K562 (cell line): Measurements from ENCODE around the gene RGPD4.

Experiments
- CXXC5 ChIP-seq: fragments of 250-450 bp; sonication (Bioruptor Pico); IDR thresholded peaks from 2 replicates; pipeline ENCODE4 v1.8.0; 2022; ENCODE audit warnings: inconsistent platforms, mild to moderate bottlenecking, moderate library complexity
- GATA2 ChIP-seq: sonication (generic); formaldehyde crosslinking; IDR thresholded peaks from 2 replicates; pipeline ENCODE4 v1.4.0; 2020; ENCODE audit warnings: mild to moderate bottlenecking, missing genetic modification reagents
- NRF1 ChIP-seq, 2 experiments: fragments of 450-650 bp; IDR thresholded peaks in 1 of 2; conservative IDR thresholded peaks in 1 of 2; 2 replicates each; pipeline ENCODE4 v1.6.1; 2014; ENCODE audit warnings: mild to moderate bottlenecking in 2 of 2
- TF ChIP-seq, protein P1 (sequence below), 3 experiments: IDR thresholded peaks in 2 of 3; conservative IDR thresholded peaks in 1 of 3; 2 replicates each; pipeline ENCODE4 v1.5.1; 2011 to 2012; ENCODE audit warnings: low read length in 3 of 3, mild to moderate bottlenecking in 3 of 3, control low read depth in 2 of 3, improper control_type of control experiment in 1 of 3, inconsistent platforms in 1 of 3, low read depth in 1 of 3, mixed read lengths in 1 of 3, moderate library complexity in 1 of 3; ENCODE audit not compliant: insufficient read depth in 2 of 3
- TF ChIP-seq, protein P2 (sequence below): fragments of 450-650 bp; IDR thresholded peaks from 2 replicates; pipeline ENCODE4 v1.7.1; 2018; ENCODE audit warnings: mild to moderate bottlenecking, low read depth; ENCODE audit not compliant: partially characterized antibody

DNA sequence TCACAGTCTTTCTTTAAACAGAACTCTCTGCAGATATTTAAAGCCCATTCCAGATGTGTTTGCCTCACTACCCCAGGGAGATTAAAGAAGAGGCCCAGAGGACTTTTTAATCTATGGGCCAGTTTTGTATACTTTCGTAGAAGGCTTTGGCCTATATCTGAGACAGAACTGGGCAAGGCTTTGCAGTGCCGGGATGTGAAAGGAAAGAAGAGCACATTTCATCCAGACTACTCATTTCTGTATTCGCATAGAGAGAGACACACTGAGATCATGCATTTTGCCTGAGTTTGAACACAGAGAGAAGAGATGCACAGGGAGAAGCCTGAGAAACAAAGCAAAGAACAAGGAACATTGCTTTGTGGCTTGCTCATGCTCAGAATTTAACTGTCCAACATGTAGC lies 104.7 kb downstream of the RGPD4 start:
- TF ChIP-seq, protein P1, sequence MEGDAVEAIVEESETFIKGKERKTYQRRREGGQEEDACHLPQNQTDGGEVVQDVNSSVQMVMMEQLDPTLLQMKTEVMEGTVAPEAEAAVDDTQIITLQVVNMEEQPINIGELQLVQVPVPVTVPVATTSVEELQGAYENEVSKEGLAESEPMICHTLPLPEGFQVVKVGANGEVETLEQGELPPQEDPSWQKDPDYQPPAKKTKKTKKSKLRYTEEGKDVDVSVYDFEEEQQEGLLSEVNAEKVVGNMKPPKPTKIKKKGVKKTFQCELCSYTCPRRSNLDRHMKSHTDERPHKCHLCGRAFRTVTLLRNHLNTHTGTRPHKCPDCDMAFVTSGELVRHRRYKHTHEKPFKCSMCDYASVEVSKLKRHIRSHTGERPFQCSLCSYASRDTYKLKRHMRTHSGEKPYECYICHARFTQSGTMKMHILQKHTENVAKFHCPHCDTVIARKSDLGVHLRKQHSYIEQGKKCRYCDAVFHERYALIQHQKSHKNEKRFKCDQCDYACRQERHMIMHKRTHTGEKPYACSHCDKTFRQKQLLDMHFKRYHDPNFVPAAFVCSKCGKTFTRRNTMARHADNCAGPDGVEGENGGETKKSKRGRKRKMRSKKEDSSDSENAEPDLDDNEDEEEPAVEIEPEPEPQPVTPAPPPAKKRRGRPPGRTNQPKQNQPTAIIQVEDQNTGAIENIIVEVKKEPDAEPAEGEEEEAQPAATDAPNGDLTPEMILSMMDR (IDR thresholded peaks at IDR 0.05 in 2 of 3, conservative IDR thresholded peaks at IDR 0.05 in 1 of 3; ENCODE audit: insufficient read depth in 2 of 3, low read depth in 1 of 3, low read length in 3 of 3), result no peak
- TF ChIP-seq CXXC5 (no peak), NRF1 (conservative IDR thresholded peaks at IDR 0.05 in 1 of 2, IDR thresholded peaks at IDR 0.05 in 1 of 2) (no peak), GATA2 (CRISPR knock-in tag) (no peak)
- TF ChIP-seq, protein P2, sequence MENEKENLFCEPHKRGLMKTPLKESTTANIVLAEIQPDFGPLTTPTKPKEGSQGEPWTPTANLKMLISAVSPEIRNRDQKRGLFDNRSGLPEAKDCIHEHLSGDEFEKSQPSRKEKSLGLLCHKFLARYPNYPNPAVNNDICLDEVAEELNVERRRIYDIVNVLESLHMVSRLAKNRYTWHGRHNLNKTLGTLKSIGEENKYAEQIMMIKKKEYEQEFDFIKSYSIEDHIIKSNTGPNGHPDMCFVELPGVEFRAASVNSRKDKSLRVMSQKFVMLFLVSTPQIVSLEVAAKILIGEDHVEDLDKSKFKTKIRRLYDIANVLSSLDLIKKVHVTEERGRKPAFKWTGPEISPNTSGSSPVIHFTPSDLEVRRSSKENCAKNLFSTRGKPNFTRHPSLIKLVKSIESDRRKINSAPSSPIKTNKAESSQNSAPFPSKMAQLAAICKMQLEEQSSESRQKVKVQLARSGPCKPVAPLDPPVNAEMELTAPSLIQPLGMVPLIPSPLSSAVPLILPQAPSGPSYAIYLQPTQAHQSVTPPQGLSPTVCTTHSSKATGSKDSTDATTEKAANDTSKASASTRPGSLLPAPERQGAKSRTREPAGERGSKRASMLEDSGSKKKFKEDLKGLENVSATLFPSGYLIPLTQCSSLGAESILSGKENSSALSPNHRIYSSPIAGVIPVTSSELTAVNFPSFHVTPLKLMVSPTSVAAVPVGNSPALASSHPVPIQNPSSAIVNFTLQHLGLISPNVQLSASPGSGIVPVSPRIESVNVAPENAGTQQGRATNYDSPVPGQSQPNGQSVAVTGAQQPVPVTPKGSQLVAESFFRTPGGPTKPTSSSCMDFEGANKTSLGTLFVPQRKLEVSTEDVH, result no peak
